Neural crest cell (in vitro differentiated cells): ENCODE measurements around the gene ABHD8. TPM values are rescaled to one million over a fixed set of nuclear protein-coding genes. Genes with fewer than 3 reads are reported as not detected.

ENCODE experiments used
- DNase-seq: peaks from one replicate; pipeline ENCODE4 v3.0.0; 2021; ENCODE audit warnings: low read depth, mixed read lengths, low spot score
- H3K27ac Mint-ChIP-seq: one replicate; pipeline ENCODE4 v1.8.0; 2021; ENCODE audit warnings: mild to moderate bottlenecking, mixed read lengths; ENCODE audit not compliant: unreplicated experiment
- H3K27me3 Mint-ChIP-seq: 2 replicates; pipeline ENCODE4 v1.8.0; 2021; ENCODE audit warnings: low read depth, mild to moderate bottlenecking, mixed read lengths
- H3K36me3 Mint-ChIP-seq: 2 replicates; pipeline ENCODE4 v1.8.0; 2021; ENCODE audit warnings: low read depth, mild to moderate bottlenecking, mixed read lengths
- H3K4me1 Mint-ChIP-seq: 2 replicates; pipeline ENCODE4 v1.8.0; 2021; ENCODE audit warnings: mixed read lengths
- H3K4me3 Mint-ChIP-seq: one replicate; pipeline ENCODE4 v1.8.0; 2021; ENCODE audit warnings: mild to moderate bottlenecking, mixed read lengths
- H3K9me3 Mint-ChIP-seq: 2 replicates; pipeline ENCODE4 v1.8.0; 2021; ENCODE audit warnings: mixed read lengths
- long read RNA-seq: library from polyadenylated mRNA; unstranded; transcript quantifications from one replicate; pipeline ENCODE4 v2.0.0, GENCODE V29; 2020
- total RNA-seq: library from RNA; stranded (reverse); gene quantifications from 2 replicates; pipeline ENCODE4 v1.2.1, GENCODE V29; 2021
- TF ChIP-seq, protein P1 (sequence below): fragments of 200-600 bp; sonication (generic); conservative IDR thresholded peaks from 2 replicates; pipeline ENCODE4 v1.5.0; 2021; ENCODE audit warnings: antibody characterized with exemption, mild to moderate bottlenecking

ABHD8 gene, protein sequence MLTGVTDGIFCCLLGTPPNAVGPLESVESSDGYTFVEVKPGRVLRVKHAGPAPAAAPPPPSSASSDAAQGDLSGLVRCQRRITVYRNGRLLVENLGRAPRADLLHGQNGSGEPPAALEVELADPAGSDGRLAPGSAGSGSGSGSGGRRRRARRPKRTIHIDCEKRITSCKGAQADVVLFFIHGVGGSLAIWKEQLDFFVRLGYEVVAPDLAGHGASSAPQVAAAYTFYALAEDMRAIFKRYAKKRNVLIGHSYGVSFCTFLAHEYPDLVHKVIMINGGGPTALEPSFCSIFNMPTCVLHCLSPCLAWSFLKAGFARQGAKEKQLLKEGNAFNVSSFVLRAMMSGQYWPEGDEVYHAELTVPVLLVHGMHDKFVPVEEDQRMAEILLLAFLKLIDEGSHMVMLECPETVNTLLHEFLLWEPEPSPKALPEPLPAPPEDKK
- total RNA-seq: 8.1 and 8.5 TPM in 2 replicates
- long read RNA-seq, partial matches to known transcripts: 0 of 2 reads
- long read RNA-seq, other reads (novel, unspliced or antisense): 2 of 2 reads

DNA sequence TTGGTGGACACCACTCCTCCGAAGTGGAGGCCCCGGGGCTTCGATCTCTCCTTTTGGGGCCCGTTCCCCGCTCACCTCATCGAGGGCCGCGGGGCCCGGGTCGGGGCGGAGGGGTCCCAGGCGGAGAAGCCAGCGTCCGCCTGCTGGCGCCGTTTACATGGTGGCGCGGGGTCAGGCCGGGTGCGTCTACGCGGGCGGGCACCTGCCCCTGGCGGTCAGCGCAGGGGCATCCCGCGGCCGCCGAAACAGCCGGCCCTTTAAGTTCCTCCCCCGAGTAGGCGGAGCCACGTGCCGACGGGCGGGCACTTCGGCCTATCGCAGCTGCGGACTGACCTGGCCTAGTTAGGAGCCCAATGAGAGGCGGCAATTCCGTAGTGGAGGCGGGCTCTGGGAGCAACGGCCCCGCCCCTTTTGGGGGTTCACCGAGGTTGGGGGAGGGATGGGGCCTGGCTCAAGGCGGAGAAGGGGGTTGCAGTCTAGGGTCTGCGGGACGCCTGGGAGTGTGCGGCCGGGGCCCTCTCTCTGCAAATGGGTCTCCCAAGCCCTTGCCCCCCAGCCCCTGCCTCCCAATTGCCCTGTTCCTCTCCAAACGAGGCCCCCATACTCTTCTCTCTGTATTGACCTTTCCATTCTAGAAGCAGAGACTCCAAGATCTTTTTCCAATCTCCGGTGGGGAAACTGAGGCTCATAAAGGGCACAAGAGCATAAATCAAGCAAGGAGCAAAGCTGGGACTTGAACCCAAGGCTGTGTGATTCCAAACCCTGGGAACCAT lies at the start of gene ABHD8:
TSS of gene ABHD8 (minus strand) at position 259 of the 773 bp plus-strand sequence. CDS start 1,809 bp downstream, outside the sequence.
- no peaks in the 10 kb centered on the region for H3K9me3 Mint-ChIP-seq
- H3K4me1 Mint-ChIP-seq: peaks cover 32% of the 10 kb centered on the region
- peak within 1 kb of the TSS; percentile 97 for H3K4me3 Mint-ChIP-seq
- H3K36me3 Mint-ChIP-seq: peaks cover 3% of the 10 kb centered on the region
- DNase-seq: peak; percentile 97
- peaks cover 3% of the 10 kb centered on the region for H3K27me3 Mint-ChIP-seq
- H3K27ac Mint-ChIP-seq: no peak within 1 kb of the TSS
- TF ChIP-seq, protein P1, sequence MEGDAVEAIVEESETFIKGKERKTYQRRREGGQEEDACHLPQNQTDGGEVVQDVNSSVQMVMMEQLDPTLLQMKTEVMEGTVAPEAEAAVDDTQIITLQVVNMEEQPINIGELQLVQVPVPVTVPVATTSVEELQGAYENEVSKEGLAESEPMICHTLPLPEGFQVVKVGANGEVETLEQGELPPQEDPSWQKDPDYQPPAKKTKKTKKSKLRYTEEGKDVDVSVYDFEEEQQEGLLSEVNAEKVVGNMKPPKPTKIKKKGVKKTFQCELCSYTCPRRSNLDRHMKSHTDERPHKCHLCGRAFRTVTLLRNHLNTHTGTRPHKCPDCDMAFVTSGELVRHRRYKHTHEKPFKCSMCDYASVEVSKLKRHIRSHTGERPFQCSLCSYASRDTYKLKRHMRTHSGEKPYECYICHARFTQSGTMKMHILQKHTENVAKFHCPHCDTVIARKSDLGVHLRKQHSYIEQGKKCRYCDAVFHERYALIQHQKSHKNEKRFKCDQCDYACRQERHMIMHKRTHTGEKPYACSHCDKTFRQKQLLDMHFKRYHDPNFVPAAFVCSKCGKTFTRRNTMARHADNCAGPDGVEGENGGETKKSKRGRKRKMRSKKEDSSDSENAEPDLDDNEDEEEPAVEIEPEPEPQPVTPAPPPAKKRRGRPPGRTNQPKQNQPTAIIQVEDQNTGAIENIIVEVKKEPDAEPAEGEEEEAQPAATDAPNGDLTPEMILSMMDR: peak; percentile 73

DNA sequence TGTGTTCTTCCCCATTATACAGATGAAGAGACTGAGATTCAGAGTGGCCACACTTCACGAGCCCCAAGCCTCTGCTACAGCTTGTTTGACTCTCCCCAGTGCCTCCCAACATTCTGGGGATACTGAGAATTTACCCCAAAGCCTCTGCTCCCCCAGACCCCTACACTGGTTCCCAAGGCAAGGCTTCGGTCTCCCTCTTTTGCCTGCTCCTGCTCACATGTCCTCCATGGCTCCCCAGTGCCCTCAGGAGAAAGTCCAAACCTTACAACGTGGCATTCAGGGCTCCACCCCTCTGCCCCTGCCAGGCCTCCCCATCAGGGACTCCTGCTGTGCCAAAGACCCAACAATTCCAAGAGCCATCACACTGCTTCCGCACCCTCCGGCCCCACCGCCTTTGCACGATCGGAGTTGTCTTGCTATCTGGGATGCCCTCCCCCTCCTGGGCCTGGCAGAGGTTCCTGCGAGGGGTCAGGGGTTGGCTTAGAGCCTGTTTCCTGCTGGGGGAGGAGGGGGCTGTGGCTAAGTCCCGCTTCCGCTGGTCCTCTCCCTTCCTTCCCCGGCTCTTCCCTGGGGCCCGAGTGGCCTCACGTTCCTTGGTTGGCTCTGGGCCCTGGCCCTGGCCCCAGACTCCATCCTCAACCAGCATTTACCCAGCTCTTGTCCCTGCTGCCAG lies 49.5 kb upstream of the ABHD8 start:
- no peaks in the 10 kb centered on the region for H3K36me3 Mint-ChIP-seq
- H3K4me1 Mint-ChIP-seq: peaks cover 15% of the 10 kb centered on the region
- DNase-seq: no peak
- H3K4me3 Mint-ChIP-seq: no peak overlapping the region
- TF ChIP-seq, protein P1: no peak
- peak overlapping the region; percentile 94 for H3K27ac Mint-ChIP-seq
- no peaks in the 10 kb centered on the region for H3K9me3 Mint-ChIP-seq
- H3K27me3 Mint-ChIP-seq: no peaks in the 10 kb centered on the region

DNA sequence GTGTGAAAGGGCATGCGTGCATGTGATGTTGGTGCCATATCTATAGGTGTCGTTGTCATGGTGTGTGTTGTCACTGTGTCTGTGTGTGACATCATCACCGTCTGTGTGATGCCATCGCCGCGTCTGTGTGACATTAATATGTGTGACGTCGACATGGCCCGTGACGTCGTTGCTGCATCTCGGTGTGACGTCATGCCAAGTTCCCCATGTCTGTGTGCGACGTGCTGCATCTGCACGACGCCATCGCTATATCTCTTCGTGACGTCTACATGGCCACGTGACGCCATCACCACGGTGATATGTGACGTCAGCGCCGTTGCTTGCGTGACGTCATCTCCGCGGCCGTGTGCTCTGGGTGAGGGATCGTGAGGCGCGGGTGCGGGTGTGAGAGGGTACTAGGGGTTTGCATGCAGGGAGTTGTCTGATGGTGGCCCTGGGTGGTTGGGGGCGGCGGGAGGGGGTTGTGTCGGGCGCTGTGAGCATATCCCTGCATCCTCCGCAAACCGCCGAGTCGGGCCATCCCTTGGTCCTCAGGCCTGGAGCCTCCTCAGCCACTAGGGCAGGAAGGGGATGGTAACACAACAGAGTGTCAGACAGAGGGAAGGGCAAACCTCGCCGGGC lies 48.7 kb upstream of the ABHD8 start:
- Mint-ChIP-seq H3K27ac (peak overlapping the region; percentile 51), H3K27me3 (no peaks in the 10 kb centered on the region), H3K4me1 (peaks cover 18% of the 10 kb centered on the region), H3K4me3 (no peak overlapping the region), H3K36me3 (no peaks in the 10 kb centered on the region), H3K9me3 (no peaks in the 10 kb centered on the region)
- DNase-seq: no peak
- TF ChIP-seq, protein P1: no peak

DNA sequence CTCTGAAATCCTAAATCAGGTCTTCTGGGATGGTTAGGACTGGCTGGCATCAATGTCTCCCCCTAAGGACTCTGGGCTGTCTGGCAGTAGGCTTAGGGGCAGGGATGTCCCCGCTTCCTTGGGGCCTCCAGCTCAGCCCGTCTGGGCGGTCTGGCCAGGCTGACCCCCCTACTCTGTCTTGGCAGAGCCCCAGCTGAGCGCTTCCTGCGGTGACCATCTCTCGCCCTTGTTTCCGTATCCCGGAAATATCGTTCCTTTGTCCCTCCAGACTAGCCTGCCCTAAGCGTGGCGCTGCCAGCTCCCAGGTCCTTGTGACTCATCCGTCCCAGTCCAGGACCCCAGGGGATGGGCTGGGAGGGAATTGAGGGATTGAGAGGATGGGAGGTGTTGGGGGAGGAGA lies 45.5 kb upstream of the ABHD8 start:
- TF ChIP-seq, protein P1: no peak
- Mint-ChIP-seq H3K36me3 (no peaks in the 10 kb centered on the region), H3K27me3 (no peaks in the 10 kb centered on the region), H3K9me3 (no peaks in the 10 kb centered on the region), H3K27ac (peak overlapping the region; percentile 91), H3K4me3 (peak overlapping the region; percentile 68), H3K4me1 (peaks cover 23% of the 10 kb centered on the region)
- DNase-seq: no peak

DNA sequence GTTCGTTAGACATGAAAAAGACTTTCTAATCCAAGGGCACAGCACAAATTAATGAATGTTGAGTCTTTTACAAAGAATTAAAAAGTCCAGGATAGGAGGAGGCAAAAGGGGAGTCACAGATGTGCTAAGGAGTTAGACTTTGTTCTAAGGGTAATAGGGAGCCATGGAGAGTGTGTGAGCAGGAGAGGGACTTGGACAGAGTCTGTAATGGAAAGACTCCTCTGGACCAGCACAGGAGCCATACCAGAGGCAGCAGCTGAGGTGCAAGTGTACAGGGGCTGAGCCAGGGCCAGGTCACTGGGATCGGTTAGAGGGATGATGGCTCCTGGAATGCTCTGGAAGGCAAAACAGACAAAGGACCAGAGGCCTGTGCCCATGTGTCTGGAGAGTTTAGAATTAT lies 44.7 kb upstream of the ABHD8 start:
- TF ChIP-seq, protein P1: no peak
- Mint-ChIP-seq H3K27ac (peak overlapping the region; percentile 52), H3K27me3 (no peaks in the 10 kb centered on the region), H3K4me1 (peaks cover 23% of the 10 kb centered on the region), H3K9me3 (no peaks in the 10 kb centered on the region), H3K4me3 (no peak overlapping the region), H3K36me3 (no peaks in the 10 kb centered on the region)
- no peak for DNase-seq
